Activated CD4-positive, alpha-beta T cell treated with anti-CD3 and anti-CD28 coated beads, Interleukin-2, amount 50 U/mL, for 24 hours (primary cell): ENCODE data around the gene LINGO3.

Experiments
- DNase-seq, 2 donors: peaks; one replicate each; pipeline ENCODE4 v3.0.0-alpha.2; 2020; ENCODE audit warnings: low read depth in 1 of 2, low spot score in 1 of 2

Gene LINGO3

DNA sequence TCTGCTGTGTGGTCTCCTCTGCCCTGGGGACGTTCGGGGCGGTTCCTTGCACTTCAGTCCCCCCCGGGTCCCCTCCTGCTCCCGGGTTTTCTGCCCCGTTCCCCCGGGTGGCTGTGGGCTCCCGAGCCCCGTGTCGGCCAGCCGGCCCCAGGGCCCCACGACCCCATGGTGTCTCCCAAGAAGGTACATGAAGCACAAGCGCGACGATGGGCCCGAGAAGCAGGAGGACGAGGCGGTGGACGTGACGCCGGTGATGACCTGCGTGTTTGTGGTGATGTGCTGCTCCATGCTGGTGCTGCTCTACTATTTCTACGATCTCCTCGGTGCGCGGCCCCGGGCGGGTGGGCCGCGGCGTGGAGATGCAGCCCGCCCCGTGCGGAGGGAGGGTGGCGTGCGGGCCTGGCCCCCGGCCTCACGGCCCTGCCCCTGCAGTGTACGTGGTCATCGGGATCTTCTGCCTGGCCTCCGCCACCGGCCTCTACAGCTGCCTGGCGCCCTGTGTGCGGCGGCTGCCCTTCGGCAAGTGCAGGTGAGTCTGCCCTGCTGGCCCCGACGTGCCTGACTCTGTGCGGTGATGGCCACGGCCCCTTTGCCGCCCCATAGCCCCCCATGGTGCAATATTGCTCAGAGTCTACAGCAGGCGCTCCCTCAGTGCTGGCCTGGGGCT lies 31.8 kb upstream of the LINGO3 start:
- no peak for DNase-seq

GRCh38 chr19:2338751-2339643 lies 31.0 kb upstream of the LINGO3 start:
- DNase-seq, result no peak

DNA sequence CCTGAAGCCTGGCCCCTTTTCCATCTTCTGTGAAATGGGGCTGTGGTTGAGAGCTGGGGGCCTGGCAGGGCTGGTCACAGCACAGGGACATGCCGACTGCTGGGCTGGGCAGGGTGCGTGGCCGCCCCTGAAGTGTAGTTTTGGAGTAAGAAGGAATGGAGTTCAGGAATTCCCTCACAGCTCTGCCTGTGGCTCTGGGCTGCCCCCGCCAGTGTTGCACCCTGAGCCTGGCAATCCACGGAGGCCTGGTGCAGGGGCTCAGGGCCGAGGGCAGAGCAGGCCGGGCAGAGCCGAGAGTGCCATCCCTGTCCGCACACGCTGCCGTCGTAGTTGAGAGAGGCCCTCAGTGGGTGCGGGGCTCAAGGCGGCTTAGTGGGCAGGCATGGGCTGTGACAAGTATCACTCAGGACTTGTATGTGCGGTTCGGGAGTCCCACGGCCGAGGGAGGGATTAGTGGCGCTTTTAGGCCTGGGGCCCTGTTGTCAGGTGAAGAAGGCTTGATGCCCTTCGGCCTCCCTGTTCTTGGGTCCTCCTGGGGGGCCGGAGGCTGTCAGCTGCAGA lies 30.2 kb upstream of the LINGO3 start:
- no peak for DNase-seq

- no peak for DNase-seq
Measured at GRCh38 chr19:2337329-2337707, 29.4 kb upstream of the LINGO3 start.

GRCh38 chr19:2336528-2337328 lies 28.8 kb upstream of the LINGO3 start:
- no peak for DNase-seq

DNA sequence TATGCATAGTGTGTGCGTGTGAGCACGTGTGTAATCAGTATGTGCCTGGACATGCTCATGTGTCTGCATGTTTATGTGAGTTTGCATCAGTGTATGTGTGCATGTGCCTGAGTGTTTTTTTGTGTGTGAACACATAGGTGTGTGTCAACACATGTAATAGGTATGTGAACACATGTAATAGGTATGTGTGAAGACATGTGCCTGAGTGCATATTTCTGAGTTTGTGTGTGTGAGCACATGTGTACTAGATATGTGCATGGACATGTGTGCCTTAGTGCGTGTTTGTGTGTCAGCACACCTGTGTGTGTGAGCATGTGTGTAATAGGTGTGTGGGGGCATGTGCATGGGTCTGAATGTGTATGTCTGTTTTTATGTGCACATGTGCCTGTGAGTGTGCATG lies 27.9 kb upstream of the LINGO3 start:
- no peak for DNase-seq

- no peak for DNase-seq
Measured at GRCh38 chr19:2334986-2335846, 27.3 kb upstream of the LINGO3 start.

DNA sequence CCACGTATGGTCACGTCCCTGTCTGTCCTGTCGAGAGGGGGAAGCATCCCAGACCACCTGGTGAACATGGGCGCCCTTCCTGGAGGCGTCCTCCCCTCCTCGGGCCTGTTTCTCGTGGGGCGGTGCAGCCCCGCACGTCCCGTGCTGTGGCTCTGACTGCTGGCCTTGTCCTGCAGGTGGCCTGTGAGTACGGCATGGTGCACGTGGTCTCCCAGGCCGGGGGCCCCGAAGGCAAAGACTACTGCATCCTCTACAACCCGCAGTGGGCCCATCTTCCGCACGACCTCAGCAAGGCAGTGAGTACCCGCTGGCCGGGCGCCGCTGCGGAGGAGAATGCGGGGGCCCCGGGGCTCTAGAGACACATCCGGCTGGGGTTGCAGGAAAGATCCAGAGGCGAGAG lies 26.5 kb upstream of the LINGO3 start:
- no peak for DNase-seq

- no peak for DNase-seq
Measured at GRCh38 chr19:2333807-2334211, 25.9 kb upstream of the LINGO3 start.

DNA sequence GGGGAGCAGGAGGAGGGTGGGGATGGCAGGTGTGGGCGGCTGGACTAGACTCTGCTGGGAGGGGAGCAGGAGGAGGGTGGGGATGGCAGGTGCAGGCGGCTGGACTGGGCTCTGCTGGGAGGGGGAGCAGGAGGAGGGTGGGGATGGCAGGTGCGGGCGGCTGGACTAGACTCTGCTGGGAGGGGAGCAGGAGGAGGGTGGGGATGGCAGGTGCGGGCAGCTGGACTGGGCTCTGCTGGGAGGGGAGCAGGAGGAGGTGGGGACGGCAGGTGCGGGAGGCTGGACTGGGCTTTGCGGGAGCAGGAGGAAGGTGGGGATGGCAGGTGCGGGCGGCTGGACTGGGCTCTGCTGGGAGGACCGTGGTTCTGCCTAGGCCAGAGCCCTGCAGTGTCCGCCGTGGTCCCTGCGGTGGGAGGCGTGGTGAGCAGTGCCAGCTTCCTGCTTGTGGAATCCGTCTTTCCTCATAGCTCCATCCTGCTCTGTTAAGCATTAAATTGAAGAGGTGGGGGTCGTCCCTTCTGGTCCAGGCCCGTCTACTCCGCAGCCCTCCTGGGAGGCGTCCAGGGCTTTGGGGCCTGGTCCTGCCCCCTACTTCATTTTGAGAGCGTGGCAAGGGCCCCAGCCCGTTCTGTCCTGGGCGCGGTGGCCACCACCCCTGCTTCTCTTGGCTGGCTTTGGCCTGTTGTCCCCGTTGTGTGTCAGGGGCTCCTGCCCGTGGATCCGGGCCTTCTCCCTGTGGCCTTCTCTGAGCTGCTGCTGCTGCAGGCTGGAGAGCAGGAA lies 25.3 kb upstream of the LINGO3 start:
- no peak for DNase-seq

GRCh38 chr19:2332341-2333026 lies 24.5 kb upstream of the LINGO3 start:
- DNase-seq, result no peak

GRCh38 chr19:2331601-2332246 lies 23.8 kb upstream of the LINGO3 start:
- DNase-seq, result no peak

DNA sequence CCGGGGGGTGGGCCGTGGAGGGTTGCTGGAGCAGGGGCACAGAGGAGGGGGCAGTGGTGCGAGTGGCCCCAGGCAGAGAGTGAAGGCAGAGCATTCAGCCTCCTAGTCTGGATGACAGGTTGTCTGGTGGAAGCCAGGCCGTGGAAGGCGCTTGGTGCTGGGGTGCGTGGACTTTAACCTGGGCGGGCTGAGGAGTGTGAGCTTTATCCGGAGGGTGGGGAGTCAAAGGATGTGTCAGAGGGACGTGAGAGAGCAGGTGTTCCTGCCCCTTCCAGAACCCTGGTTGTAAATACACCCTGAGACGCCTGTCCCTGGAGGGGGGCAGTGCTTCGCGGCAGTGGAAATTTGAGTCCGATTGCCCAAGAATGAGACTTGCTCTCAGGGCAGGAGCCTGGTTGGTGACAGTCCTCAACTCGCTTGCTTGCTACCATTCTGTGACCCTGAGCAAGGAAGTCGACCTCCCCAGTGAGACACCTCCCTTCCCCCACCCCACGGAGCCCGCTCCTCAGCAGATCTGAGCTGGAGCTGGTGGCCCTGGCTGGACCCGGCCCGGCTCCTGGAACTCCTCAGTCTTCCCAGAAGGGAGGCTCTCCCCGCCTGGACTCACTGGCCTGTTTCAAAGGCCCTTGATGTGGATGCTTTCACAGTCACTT lies 22.8 kb upstream of the LINGO3 start:
- no peak for DNase-seq

DNA sequence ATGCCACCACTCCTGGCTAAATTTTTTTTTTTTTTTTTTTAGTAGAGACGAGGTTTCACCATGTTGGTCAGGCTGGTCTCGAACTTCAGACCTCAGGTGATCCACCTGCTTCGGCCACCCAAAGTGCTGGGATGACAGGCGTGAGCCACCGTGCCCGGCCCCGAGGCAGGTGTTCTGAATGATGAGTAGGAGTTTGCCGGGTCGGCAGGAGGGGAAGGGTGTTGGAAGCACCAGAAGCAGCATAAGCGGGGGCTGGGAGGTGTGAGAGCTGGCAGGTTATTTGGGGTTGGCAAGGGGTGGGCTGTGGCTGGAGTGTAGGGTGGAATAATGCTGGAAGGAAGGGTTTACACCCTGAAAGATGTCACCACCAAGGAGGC lies 22.3 kb upstream of the LINGO3 start:
- DNase-seq, result no peak

GRCh38 chr19:2329501-2329916 lies 21.6 kb upstream of the LINGO3 start:
- DNase-seq, result no peak

DNA sequence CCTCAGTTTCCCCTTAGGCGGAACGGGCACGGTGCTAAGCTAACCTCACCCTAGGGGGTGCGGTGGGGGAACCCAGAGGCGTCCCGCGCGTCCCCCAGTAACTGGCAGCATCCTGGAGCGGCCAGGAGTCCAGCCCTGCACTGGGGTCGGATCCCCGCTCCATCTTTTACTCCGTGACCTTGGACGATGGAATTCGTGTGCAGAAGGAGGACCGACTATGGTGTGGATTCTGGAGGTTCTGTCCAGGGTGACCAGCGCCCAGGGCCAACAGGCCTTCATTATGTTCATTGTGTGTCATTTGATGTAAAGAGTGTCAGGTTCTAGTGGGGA lies 21.2 kb upstream of the LINGO3 start:
- DNase-seq, result no peak

DNA sequence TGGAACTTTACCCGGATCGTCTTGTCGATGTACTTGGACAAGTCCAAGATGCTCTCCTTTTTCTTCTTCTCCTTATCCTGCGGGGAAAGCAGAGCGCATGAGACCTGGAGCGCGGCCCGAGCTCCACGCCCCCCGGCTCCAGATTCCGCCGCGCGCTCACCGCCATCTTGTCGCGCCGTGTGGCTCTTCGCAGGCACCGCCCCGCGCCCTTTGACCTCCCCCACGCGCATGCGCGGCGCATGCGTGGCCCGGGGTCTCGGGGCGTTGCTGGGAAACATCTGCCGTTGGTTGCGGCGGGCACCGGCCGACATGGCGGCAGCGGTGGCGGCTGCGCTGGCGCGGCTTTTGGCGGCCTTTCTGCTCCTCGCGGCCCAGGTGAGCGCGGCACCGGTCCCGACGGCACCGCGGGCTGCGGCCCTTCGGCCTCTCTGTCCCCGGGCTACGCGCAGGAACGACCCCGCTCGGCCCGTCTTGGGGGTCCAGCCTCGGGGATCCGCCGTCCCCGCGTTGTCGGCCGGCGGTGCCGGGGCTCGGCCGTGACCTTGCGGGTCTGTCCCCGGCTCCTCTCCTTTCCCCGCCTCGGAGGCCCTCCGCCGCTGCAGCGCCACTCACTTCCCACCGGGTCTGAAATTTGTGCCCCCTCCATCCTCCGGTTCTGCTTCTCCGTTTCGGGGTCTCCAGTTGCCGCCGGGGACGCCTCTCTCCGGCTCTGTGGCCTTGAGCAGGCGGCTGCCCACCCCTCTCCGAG lies 20.6 kb upstream of the LINGO3 start, which contains the start of the genes LSM7 and SPPL2B:
TSS of gene LSM7 (minus strand) at position 186 of the 748 bp plus-strand sequence. CDS start at position 166, 20 bp downstream.
TSS of gene SPPL2B (plus strand) at position 284 of the 748 bp plus-strand sequence. CDS start at position 310, 26 bp downstream.
- peak; percentile 85 to 87 for DNase-seq
